HG02943 (cell line): ENCODE results near the gene RPS15.

ENCODE experiments used
- ATAC-seq: cut with Tn5 transposase; IDR thresholded peaks from one replicate; pipeline ENCODE4 v1.9.1; 2021; ENCODE audit warnings: mild to moderate bottlenecking, low read depth, moderate library complexity; ENCODE audit not compliant: unreplicated experiment

The RPS15 gene

DNA sequence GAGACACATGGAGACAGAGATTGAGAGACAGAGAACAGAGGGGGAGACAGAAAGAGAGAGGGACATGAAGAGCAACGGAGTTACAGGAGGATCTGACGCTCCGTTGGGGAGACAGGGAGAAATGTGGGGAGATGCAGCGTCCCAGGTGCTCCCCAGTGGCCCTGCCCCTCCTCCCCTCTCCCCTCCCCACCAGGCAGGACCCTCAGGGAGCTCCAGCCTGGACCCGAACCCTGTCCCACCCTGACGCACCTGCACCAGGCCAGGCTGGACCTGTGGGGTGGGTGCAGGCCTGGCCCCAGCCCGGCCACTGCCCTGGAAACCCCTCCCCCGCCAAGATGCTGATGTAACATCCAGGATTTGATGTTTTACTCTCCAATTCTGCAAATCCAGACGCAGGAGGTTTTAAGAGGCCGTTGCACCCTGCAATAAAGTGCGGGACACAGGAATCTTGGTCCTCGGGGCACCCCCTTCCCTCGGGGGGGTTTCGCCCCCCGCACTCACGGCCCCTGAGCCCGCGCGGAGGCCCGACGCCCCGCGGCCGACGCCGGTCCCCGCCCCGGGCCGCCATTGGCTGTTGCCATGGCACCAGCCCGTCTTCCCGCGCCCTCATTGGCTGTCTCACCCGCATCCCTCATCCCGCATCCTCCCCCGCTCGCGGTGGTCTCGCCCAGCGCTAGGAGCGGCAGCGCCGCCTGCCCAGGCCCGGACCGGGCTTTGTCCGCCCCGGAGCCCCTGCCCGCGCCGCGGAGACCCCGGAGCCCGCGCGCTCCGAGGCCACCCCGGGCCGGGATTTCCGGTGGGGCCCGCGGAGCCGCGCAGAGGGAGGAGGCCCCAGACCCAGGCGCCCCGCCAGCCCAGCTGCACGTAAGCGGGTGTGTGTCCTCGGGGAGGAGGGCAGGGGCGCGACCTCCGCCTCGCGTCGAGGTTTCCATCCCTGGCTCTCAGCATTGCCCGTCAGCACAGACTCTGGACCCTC lies 11.6 kb downstream of the RPS15 start, which contains the start of gene APC2:
TSS of gene APC2 (plus strand) at position 655 of the 976 bp plus-strand sequence. CDS start 2,881 bp downstream, outside the sequence.
- ATAC-seq: no peak

DNA sequence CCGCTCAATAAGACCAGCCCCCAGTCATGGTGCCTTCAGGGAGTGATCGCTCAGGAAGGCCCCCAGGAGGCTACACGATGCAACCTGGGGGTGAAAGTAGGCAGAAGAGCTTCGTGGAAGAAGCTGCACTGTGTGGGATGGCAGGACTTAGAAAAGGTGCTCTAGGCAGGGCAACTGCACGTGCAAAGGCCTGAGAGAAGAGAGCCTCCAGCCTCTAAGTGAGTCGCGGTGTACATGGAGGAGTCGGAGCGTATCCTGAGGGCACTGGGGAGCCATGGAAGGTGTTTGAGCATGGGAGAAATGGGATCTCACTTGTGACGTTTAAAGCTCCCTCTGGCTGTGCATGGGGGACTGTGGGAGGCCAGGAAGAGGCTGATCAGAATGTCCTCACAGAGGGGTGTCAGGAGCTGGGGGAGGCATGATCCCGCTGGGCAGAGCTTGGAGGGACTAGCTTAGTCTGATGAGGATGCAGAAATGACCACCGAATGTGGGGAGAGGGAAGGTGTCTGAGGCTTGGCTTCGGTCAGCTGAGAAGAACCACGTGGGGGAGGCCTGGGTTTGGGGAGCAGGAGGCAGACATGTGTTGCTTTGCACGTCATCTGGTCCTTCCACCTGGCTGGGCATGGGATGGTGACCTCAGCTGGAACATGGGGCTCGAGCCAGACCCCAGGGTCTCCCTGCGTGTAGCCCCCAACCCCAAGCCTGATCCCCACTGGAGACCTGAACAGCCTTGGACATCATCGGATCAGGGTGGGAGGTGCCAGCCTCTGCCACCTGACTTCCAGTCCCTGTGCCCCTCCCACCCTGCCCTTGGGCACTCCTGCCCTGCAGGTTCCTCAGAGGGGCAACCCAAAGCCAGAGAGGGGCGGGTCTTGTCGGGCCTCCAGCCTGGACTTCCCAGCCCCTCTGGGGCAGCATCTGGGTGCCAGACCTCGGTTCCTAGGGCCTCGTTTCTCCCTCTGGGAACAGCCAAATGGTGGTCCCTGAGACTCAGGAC lies 12.8 kb downstream of the RPS15 start:
- no peak for ATAC-seq

DNA sequence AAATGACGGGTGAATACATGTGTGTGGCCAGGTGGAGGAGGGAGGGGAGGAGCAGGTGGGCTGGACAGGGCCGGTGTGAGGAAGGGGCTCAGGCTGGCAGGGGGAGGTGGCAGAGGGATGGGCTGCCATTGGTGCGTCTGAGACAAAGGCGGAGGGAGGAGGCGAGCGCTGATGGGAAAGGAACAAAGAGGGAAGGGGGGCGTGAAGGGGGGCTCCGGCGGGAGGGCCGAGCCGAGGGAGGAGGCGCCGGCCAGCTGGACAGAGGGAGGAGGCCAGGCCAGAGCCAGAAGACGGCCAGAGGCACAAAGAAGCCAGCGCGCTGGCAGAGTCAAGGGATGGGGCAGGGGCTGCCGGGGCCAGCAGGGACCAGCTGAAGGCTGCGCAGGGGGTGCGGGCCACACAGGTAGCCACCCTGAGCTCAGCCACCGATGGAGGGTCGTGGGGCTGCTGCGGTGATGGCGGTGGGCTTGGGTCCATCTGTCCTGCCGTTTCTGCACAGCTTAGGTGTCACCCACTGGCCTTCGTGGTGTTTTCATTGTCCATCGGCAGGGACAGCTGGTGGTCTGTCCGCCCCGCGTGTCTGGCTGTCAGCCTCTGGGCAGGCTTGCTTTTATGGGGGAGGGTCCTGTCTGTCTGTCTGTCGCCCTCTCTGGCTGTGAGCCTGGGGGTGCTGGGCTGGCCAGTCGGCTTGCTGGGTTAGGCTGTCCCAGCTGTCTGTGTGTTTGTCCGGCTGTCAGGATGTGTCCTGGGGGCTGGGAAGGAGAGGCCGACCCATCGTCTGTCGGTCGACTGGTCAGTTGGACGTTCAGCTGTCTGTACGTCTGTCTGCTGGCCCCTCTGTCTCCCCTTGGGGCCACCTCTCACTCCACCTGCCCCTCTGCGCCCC lies 14.0 kb downstream of the RPS15 start:
- ATAC-seq: no peak

DNA sequence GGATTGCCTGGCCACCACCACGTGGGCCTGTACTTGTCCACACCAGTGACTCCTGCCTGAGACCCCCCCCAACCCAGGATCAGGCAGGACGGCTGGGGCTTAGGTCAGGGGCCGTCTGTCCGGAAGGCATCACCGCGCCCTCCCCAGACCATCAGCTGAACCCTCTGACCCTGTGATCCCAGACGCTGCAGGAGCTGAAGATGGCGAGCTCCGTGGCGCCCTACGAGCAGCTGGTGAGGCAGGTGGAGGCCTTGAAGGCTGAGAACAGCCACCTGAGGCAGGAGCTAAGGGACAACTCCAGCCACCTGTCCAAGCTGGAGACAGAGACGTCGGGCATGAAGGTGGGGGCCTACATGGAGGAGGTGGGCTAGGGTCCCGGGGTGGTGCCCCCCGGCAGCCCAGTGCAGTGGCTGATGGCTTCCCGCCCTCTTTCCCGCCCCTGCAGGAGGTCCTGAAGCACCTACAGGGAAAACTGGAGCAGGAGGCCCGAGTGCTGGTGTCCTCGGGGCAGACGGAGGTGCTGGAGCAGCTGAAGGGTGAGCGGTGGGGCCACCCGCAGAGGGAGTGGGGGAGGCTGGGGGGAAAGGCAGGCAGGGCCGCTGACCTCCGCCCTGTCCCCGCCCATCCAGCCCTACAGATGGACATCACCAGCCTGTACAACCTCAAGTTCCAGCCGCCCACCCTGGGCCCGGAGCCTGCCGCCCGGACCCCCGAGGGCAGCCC lies 14.8 kb downstream of the RPS15 start:
- ATAC-seq: no peak

DNA sequence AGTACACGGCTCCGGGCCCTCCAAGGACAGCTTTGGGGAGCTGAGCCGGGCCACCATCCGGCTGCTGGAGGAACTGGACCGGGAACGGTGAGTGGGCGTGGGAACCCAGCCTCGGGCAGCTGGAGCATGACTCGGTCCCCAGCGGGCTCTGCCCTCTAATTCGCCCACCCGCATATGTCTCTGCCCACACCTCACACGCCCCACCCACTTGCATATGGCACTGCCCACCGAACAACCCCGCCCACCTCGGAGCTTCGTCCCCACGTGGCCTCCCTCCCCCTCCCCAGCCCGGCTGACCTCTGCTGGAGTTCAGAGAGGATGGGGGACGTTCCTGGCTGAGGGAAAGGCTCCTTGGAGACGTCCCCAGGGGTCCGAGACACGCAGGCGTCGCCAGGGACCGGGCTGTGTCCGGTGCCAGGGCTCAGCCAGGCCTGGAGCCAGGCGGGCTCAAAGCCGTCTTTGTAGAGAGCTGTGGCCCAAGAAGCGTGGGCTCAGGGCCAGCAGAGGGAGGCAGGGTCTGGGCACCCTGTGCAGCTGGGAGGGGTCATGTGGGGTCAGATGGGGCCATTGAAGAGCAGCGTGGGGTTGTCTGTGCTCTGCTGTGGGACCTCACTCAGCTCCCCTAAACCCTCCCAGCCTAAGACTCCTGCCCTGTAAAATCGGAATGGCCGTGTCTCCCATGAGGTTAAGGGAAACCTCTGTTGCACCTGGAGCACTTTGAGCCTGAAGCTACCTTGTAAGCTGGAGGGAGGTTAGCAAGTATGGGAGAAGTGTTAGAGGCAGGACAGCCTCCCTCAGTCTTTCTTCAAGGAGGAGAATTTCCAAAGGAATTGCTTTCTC lies 15.5 kb downstream of the RPS15 start:
- ATAC-seq: no peak

DNA sequence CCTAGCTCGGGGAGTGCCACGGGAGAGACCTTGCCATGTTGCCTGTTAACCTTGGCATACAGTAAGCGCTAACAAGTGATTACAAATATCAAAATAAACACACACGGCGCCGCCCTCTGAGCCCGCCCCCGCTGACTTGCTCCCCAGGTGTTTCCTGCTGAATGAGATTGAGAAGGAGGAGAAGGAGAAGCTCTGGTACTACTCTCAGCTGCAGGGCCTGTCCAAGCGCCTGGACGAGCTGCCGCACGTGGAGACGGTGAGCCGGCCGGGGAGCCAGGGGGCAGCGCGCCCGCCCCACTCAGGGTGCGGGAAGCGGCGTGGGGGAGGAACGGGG lies 16.8 kb downstream of the RPS15 start:
- no peak for ATAC-seq

DNA sequence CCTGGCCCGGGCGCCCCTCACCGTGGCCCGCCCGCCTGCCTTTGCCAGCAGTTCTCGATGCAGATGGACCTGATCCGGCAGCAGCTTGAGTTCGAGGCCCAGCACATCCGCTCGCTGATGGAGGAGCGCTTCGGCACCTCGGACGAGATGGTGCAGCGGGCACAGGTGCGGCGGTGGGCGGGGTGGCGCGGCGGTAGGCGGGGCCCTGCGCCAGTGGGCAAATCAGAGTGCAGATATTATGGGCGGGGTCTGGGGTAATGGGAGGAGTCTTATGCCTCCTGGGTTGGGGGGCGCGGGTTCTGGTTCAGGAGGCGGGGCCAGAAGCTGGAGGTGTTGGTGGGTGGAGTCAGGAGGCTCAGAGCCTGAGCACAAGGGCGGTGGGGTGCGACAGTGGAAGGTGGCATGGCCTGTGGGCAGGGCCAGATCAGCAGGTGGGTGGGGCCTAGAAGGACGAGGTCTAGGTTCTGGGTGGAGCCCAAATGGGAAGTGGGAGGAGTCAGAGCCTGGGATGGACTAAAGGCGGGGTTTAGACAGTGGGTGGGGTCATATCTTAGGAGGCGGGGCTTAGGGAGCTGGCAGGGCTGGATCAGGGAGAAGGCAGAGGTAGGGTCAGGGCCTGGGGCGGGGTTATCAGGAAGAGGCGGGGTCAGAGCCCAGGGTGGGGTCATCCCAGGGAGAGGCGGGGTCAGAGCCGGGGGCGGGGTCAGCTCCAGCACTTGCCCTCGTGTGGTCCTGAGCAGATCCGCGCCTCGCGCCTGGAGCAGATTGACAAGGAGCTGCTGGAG lies 17.3 kb downstream of the RPS15 start:
- no peak for ATAC-seq

DNA sequence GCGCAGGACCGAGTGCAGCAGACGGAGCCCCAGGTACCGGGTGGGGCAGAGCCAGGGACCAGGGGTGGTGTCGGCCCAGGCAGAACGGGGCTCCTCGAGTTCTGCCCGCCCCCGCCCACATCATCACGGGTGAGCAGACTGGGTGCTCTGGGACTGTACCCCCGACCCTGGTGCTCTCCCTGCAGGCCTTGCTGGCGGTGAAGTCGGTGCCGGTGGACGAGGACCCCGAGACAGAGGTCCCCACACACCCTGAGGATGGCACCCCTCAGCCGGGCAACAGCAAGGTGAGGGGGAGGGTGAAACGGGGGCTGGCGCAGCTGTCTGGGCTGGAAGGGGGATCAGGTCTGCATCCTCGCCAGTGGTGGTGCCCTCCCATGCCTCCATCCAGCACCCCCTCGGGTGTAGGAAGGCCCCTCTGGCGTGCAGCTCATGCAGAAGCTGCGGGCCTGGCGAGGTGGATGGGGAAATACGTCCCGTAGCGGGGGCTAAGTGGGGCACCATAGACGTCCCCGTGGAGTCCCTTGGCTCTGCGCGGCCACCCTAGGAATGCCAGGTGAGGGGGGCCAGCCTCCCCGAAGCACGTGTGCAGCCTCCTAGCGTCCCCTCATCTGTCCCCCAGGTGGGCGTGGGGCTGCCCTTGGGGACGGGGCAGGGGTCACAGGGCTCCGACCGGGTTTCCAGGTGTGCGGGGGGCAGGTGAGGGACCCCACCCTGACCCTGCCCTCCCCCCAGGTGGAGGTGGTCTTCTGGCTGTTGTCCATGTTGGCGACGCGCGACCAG lies 18.1 kb downstream of the RPS15 start:
- ATAC-seq: no peak

DNA sequence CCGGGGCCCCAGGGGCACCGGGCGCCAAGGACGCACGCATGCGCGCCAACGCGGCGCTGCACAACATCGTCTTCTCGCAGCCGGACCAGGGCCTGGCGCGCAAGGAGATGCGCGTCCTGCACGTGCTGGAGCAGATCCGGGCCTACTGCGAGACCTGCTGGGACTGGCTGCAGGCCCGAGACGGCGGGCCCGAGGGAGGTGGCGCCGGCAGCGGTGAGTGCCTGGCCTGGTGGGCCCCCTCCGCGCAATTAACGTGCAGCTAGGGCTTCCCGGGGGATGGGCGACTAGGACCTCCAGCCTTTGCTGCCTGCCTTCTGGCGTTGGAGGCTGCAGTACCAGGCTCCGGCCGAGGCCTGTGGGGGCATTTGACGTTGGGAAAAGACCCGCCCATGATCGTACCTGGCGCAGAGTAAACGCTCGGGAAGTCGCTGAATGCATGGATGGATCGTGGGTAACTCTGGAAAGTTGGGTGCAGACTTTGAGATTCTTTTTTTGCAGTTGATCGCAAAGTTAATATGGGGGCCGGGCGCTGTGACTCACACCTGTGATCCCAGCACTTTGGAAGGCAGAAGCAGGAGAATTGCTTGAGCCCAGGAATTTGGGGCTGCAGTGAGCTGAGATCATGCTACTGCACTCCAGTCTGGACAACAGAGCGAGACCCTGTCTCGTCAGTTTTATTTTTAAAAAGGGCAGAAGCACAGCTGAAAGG lies 19.0 kb downstream of the RPS15 start:
- no peak for ATAC-seq

DNA sequence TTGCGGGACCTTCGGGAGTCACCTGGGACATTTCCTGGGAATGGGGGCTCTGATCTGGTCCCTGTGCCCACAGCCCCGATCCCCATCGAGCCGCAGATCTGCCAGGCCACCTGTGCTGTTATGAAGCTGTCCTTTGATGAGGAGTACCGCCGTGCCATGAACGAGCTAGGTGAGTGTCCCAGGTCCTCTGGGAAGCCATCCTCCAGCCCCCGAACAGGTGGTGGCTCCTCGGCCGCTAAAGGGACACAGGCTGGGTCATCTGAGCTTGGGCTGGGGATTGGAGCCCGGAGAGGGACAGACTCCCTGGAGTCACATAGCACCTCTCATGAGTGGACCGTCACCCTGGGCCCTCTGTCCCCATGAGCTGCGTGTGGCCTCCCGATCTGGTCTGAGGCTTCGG lies 19.7 kb downstream of the RPS15 start:
- ATAC-seq: no peak

DNA sequence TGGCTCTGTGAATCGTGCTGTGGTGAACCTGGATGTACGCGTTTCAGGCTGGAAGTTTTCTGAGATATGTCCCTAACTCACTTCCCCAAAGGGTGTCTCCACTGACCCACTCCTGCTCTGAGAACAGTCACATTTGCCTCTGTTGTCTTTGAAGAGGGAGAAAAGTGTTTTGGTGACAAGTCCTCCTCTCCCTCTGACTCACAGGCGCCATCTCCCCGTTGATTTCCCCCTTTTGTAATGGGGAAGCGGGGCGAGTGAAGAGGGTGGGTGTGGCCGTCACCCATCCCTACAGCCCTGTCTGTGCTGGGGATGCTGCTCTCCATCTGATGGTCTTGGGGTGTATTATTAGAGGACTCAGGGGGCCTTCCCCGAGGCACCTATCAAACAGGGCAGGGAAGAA lies 21.3 kb downstream of the RPS15 start:
- ATAC-seq: no peak

DNA sequence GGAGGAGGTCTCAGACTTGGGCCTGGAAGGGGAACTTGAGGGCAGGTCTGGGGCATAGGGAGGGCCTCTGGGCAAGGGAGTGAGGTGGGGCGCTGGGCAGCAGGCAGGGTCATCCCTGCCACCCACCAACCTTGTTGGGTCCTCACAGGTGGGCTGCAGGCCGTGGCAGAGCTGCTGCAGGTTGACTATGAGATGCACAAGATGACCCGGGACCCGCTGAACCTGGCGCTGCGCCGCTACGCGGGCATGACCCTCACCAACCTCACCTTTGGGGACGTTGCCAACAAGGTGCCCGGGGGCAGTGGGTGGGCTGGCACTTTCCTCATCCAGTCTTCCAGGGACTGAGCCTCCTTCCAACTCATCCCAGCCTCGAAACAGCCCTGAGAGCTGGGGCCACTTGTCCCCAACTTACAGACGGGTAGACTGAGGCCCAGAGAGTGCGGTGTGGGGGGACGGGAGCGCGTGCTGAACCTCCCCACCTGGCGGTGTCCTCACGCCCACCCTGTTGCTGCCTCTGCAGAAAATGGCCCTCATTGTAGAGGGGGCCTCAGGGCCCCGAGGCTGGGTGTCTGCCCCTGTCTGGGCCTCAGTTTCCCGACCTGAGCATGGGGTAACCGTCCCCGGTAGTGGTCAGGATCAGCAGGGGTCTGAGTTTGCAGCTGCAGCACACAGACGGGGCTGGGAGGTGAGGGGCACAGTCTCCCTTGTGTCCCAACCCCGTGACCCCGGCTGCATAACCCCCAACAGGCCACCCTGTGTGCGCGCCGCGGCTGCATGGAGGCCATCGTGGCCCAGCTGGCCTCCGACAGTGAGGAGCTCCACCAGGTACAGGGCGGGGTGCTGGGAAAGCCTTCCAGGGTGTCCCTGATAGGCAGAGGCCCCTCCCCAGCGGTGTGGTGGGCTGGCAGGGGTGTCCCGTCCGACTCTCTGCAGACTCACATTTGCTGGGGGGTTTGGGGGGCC lies 22.1 kb downstream of the RPS15 start:
- ATAC-seq: no peak

DNA sequence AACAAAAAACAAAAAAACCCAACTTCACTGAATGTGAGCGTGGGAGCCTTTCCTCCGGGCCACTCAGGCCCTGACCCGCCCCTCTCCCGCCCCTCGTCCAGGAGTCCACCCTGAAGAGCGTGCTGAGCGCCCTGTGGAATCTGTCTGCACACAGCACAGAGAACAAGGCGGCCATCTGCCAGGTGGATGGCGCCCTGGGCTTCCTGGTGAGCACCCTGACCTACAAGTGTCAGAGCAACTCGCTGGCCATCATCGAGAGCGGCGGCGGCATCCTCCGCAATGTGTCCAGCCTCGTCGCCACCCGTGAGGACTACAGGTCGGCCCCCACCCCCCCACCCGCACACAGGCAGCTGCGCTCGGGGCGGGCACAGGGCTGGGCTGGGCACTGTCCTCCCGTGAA lies 23.7 kb downstream of the RPS15 start:
- no peak for ATAC-seq

DNA sequence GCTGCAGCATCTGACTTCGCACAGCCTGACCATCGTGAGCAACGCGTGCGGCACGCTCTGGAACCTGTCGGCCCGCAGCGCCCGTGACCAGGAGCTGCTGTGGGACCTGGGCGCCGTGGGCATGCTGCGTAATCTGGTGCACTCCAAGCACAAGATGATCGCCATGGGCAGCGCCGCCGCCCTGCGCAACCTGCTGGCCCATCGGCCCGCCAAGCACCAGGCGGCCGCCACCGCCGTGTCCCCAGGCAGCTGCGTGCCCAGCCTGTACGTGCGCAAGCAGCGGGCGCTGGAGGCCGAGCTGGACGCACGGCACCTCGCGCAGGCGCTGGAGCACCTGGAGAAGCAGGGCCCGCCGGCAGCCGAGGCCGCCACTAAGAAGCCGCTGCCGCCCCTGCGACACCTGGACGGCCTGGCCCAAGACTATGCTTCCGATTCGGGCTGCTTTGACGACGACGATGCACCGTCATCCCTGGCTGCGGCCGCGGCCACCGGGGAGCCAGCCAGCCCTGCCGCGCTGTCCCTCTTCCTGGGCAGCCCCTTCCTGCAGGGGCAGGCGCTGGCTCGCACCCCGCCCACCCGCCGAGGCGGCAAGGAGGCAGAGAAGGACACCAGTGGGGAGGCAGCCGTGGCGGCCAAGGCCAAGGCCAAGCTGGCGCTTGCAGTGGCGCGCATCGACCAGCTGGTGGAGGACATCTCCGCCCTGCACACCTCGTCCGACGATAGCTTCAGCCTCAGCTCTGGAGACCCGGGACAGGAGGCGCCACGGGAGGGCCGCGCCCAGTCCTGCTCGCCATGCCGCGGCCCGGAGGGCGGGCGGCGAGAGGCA lies 27.2 kb downstream of the RPS15 start:
- ATAC-seq: no peak
